Osteoblast (primary cell): ENCODE data around the gene ALMS1. TPM values are rescaled to one million over a fixed set of nuclear protein-coding genes. Genes with fewer than 3 reads are reported as not detected.

Source experiments
- DNase-seq: peaks from one replicate; pipeline ENCODE4 v3.0.0; 2011; ENCODE audit warnings: low spot score, mixed read lengths; ENCODE audit not compliant: insufficient read length; ENCODE audit errors: missing footprints
- H2AFZ ChIP-seq: 2 replicates; pipeline ENCODE4 v1.6.0; 2011; ENCODE audit warnings: mild to moderate bottlenecking, low read length
- H3K27ac ChIP-seq: 2 replicates; pipeline ENCODE4 v1.5.1; 2011; ENCODE audit warnings: mild to moderate bottlenecking, low read depth, low read length, moderate library complexity
- H3K27me3 ChIP-seq: 2 replicates; pipeline ENCODE4 v1.6.0; 2012; ENCODE audit warnings: mild to moderate bottlenecking, control low read depth, inconsistent platforms, low read length, moderate library complexity; ENCODE audit not compliant: insufficient read depth
- H3K36me3 ChIP-seq: 2 replicates; pipeline ENCODE4 v1.5.1; 2011; ENCODE audit warnings: mild to moderate bottlenecking, low read length, control low read depth, moderate library complexity; ENCODE audit not compliant: insufficient read depth
- H3K4me1 ChIP-seq: 2 replicates; pipeline ENCODE4 v1.5.1; 2011; ENCODE audit warnings: mild to moderate bottlenecking, low read length, control low read depth, moderate library complexity; ENCODE audit not compliant: insufficient read depth
- H3K4me2 ChIP-seq: 2 replicates; pipeline ENCODE4 v1.6.0; 2011; ENCODE audit warnings: mild to moderate bottlenecking, low read length; ENCODE audit not compliant: insufficient read depth
- H3K4me3 ChIP-seq: fragments of 200-600 bp; sonication (generic); 3 replicates; pipeline ENCODE4 v1.5.1; 2012; ENCODE audit warnings: mild to moderate bottlenecking, low read length, inconsistent platforms; ENCODE audit not compliant: insufficient read depth
- H3K79me2 ChIP-seq: 2 replicates; pipeline ENCODE4 v1.6.0; 2012; ENCODE audit warnings: mild to moderate bottlenecking, low read length, control low read depth, inconsistent platforms; ENCODE audit not compliant: insufficient read depth
- H3K9me3 ChIP-seq: 2 replicates; pipeline ENCODE4 v1.5.1; 2011; ENCODE audit warnings: low read depth, low read length, control low read depth
- H4K20me1 ChIP-seq: 2 replicates; pipeline ENCODE4 v1.6.0; 2012; ENCODE audit warnings: mild to moderate bottlenecking, low read length, control low read depth; ENCODE audit not compliant: insufficient read depth
- CTCF ChIP-seq: IDR thresholded peaks from 2 replicates; pipeline ENCODE4 v1.5.1; 2011; ENCODE audit warnings: mild to moderate bottlenecking, low read depth, low read length, moderate library complexity; ENCODE audit errors: extremely low read depth
- total RNA-seq: library from RNA; depleted of rRNA; stranded (reverse); fragments of >200 nt; gene quantifications from 2 replicates; pipeline ENCODE4 v1.2.3, GENCODE V29; 2012

Gene ALMS1
- total RNA-seq, 1 donor, result 22.1 TPM

- no peak for DNase-seq
- no peaks in the 10 kb centered on the region for H3K9me3 ChIP-seq
- H3K4me1 ChIP-seq, result no peaks in the 10 kb centered on the region
- H2AFZ ChIP-seq, result no peak overlapping the region
- no peaks in the 10 kb centered on the region for H3K79me2 ChIP-seq
- no peak overlapping the region for H3K27ac ChIP-seq
- no peak overlapping the region for H3K4me3 ChIP-seq
- H4K20me1 ChIP-seq, result no peaks in the 10 kb centered on the region
- H3K36me3 ChIP-seq, result no peaks in the 10 kb centered on the region
- H3K27me3 ChIP-seq, result no peaks in the 10 kb centered on the region
- TF ChIP-seq CTCF, result no peak
- no peak overlapping the region for H3K4me2 ChIP-seq
Observed at GRCh38 chr2:73423913-73424312, 38.3 kb downstream of the ALMS1 start.

GRCh38 chr2:73426176-73426575 is 40.5 kb downstream of the ALMS1 start:
- no peaks in the 10 kb centered on the region for H3K9me3 ChIP-seq
- no peaks in the 10 kb centered on the region for H3K36me3 ChIP-seq

GRCh38 chr2:73436019-73436418 is 50.4 kb downstream of the ALMS1 start:
- Histone ChIP-seq H3K27ac (no peak overlapping the region), H3K4me2 (no peak overlapping the region), H3K4me3 (no peak overlapping the region), H4K20me1 (no peaks in the 10 kb centered on the region), H2AFZ (no peak overlapping the region), H3K79me2 (no peaks in the 10 kb centered on the region), H3K36me3 (peaks cover 5% of the 10 kb centered on the region), H3K4me1 (no peaks in the 10 kb centered on the region), H3K27me3 (no peaks in the 10 kb centered on the region), H3K9me3 (no peaks in the 10 kb centered on the region)
- TF ChIP-seq CTCF, result no peak
- DNase-seq, result no peak

More at GRCh38 chr2:73426176-73426575, 40.5 kb downstream of the ALMS1 start:
- no peak overlapping the region for H2AFZ ChIP-seq
- H3K27ac ChIP-seq, result no peak overlapping the region
- H3K4me3 ChIP-seq, result no peak overlapping the region
- no peaks in the 10 kb centered on the region for H4K20me1 ChIP-seq
- TF ChIP-seq CTCF, result no peak
- no peaks in the 10 kb centered on the region for H3K4me1 ChIP-seq
- DNase-seq, result no peak
- H3K79me2 ChIP-seq, result no peaks in the 10 kb centered on the region
- H3K27me3 ChIP-seq, result no peaks in the 10 kb centered on the region
- no peak overlapping the region for H3K4me2 ChIP-seq

GRCh38 chr2:73444202-73444601 is 58.6 kb downstream of the ALMS1 start:
- H3K36me3 ChIP-seq, result peaks cover 13% of the 10 kb centered on the region
- peaks cover 2% of the 10 kb centered on the region for H4K20me1 ChIP-seq
- H3K79me2 ChIP-seq, result no peaks in the 10 kb centered on the region
- H2AFZ ChIP-seq, result no peak overlapping the region
- no peaks in the 10 kb centered on the region for H3K9me3 ChIP-seq
- DNase-seq, result no peak
- no peaks in the 10 kb centered on the region for H3K27me3 ChIP-seq
- no peak overlapping the region for H3K4me3 ChIP-seq
- H3K4me1 ChIP-seq, result no peaks in the 10 kb centered on the region
- H3K4me2 ChIP-seq, result no peak overlapping the region
- no peak for TF ChIP-seq CTCF
- no peak overlapping the region for H3K27ac ChIP-seq
